ENCODE results near the gene TET3.
"Not testable (repeated sequence)": the region's sequence is repeated elsewhere in the genome, so short reads cannot be mapped to it uniquely, and the experiment has no call there.

TET3 gene

DNA sequence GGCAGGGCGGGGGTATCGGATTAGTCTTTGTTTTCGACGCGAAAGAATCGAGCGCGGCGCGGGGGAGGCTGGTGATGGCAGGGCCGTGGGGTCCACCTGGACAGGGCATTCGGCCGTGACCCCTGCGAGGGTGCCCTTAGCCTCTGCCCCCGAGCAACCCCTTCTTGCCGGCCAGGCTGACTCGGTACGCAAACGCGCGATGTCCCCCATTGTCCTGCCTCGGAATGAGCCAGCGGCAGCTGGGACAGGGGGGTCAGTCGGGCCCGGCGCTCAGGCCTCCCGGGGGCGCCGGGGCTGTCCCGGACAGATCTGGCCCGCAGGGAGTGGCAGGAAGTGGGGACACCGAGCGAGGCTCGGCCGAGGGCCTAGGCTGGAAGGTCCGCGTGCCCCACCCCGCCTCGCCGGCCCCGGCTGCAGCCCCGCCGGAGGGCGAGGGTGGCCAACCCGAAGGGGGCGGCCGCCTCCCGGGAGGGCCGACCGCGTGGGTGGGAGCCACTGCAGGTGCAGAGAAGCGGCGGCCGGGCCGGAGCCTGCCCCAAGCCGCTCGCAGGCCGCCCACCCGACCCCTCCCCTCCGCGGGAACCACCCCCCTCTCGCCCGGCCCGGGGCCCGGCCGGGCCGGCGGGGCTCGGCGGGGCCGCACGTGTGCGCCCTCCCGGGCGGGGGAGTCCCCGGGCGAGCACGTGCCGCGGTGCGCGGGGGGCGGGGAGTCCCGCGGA lies at the start of gene TET3:
Gene TET3 (plus strand): TSS at position 708 of the 719 bp plus-strand sequence. CDS start 1,494 bp downstream, outside the sequence.
- peak in 1 of 3 donors; percentile 60 for DNase-seq (ENCODE audit: low read depth in 3 of 3, low spot score in 1 of 3)

DNA sequence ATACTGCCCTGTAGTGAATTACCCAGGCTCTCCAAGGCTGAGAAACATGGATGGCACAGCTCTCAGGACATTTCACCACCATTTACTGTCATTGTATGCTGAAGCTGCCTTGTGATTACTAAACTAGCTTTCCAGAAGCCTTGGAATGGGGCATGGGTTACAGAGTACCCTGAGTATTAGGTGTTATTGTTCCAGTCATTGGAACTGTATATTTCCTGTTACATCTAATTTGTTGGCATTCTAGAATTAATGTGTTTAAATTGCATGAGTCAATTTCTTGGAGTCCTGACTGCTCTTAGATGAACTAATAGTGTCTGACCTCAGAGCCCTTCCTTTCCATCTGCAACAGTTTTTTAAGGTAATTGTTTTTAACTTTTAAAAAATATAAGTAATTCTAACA lies 49.1 kb upstream of the TET3 start:
- DNase-seq (ENCODE audit: low read depth in 3 of 3, low spot score in 1 of 3), result no peak

DNA sequence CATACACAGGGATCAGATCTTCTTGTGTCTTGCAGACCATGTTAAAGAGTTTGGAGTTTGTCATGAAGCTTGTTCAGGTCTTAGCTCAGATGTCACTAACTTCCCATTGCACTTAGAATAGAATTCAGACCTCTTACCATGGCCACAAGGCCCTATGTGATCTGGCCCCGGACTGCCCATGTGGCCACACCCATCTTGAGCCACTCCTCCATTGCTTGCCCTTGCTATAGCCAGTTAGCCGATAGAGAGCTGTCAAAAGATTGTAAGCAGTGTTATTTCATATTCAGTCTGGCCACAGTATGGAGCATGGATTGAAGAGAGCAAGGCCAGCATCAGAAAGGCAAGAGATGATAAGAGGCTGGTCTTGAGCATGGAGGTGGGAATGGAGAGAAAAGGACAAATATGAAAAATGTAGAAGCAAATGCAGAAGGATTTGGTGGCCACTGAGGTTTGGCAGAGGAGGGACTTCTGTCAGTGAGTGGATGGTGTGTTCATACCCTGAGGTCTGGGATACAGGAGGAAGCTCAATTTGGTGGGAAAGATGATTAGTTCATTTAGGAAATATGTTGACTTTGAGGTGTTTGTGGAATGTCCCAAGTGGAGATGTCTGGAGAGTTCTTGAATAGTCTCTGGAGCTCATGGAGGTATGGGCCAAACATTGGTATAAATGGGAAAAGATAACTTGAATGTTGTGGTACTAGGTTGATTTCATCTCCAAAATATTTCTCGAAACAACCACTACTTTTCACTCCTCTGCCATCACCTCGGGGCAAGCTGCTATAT lies 47.4 kb upstream of the TET3 start:
- DNase-seq (ENCODE audit: low read depth in 3 of 3, low spot score in 1 of 3), result no peak

DNA sequence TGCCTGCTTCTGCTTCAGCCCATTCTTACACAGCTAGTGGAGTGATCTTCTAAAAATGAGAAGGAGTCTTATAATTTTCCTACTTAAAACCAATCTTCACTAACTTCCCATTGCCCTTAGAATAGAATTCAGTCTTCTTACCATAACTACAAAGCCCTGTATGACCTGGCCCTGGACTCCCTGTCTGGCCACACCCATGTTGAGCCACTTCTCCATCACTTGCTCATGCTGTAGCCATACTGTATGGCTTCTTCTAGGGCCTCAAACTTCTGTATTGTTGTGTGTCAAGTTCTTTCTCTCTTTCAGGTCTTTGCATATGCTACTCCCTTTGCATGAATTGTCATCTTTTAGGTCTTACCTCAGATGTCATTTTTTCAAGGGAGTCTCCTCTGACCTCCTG lies 46.8 kb upstream of the TET3 start:
- no peak for DNase-seq (ENCODE audit: low read depth in 3 of 3, low spot score in 1 of 3)

DNA sequence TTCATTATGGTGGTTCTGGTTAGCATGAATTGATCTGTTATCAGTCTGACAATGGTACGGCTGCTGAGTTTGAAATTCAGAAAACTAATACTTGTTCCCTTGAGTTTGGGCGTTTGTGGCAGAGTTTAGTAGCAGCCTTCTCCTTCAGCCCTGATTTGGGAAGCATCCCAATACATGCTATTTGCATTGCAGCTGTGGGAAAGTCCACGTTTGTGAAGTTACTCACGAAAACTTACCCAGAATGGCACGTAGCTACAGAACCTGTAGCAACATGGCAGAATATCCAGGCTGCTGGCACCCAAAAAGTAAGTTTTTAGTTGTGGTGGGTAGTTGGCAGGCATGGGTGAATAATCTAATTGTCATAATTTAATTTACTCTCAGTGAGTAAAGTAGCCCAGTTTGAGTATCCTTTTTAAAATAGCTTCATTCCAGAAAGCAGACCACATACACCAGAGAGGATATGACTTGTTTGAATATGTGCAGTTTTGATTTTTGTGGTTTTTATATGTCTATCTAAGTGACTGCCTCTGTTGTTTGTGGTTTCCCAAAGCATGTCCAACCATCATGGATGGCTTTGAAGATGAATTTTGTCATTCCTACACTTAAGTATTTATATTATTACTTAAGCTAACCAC lies 45.9 kb upstream of the TET3 start:
- no peak for DNase-seq (ENCODE audit: low read depth in 3 of 3, low spot score in 1 of 3)

DNA sequence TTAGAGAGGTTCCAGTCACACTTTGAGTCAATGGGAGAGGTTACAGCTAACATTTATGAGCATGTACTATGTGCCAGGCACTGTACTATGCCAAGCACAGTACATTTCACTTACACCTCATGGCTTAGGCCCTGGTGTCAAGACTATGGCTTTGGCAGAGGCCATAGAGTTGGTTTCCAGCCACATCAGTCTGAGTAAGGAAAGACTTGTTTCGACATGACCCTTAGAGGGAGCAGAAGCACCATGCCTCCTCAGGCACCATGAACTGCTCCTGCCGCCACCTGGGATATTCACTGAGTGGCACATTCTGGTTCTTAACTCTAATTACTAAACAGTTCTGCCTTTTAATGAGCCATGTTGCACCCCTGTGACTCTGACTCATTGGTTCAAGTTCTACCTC lies 45.3 kb upstream of the TET3 start:
- DNase-seq (ENCODE audit: low read depth in 3 of 3, low spot score in 1 of 3), result no peak

DNA sequence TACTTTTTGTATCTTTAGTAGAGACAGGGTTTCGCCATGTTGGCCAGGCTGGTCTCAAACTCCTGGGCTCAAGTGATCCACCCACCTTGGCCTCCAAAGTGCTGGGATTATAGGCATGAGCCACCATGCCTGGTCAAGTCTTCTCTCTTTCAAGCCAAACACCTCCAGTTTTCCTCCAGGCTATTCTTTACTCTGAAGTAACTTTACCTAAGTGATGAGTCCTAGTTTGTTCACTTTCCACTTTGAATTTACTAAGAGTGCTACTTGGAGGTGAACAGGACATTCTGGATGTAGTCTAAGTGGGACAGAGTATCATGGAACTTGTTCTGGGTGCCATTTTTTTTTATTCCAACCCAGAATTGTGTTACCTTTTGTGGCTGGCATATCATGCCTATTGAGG lies 44.6 kb upstream of the TET3 start:
- not testable (repeated sequence) for DNase-seq (ENCODE audit: low read depth in 3 of 3, low spot score in 1 of 3)

DNA sequence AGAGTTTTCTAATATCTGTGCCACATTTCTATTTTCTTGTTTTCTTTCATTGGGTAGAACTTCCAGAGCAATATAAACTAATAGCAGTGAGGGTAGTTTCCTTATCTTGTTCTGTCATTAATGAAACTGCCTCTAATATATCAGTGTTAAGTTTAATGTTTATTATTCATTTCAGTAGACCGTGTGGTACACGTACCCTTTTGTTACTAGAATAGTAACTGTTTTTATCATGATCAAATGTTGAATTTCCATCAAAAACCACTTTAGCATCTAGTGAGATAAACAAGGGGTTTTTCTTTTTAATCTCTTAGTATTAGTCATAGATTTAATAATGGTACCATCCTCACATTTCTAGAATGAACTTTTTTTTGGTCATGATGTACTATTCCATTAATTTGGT lies 42.0 kb upstream of the TET3 start:
- DNase-seq (ENCODE audit: low read depth in 3 of 3, low spot score in 1 of 3), result no peak

DNA sequence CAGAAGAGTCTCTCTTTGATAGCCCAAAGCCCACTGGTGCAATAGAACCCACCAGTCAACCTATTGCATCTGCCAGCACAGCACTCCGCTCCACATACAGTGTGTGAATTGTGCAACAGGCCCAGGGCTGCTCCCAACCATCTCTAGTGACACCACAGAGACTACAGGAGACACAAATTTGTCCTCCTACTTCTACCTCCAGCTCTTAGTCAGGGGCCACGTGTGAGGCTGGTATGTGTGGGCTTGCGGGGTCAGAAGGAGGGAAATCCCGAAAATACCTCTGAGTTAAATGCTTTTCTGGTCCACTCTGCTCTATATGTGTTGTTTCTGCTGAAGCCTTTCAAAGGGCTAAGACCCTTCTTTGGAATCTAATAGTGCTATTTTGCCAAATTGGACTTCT lies 40.0 kb upstream of the TET3 start:
- no peak for DNase-seq (ENCODE audit: low read depth in 3 of 3, low spot score in 1 of 3)

DNA sequence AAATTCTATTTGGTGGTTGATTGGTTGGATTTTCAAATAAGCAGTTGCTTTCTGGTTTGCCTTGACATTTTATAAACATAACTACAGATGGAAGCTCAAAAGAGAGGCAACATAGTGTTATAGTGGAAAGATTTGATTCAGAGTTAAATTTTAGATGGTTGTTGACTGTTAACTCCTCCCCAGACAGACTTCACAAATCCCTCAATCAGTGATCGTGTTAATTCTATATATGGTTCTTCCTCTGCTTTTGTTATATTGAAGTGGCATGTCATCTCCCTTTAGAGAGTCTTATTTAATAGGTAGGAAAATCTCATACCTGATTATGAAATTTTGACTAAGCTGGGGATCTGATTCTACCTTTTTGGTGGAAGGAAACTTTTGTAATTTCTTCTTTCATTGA lies 38.5 kb upstream of the TET3 start:
- no peak for DNase-seq (ENCODE audit: low read depth in 3 of 3, low spot score in 1 of 3)

DNA sequence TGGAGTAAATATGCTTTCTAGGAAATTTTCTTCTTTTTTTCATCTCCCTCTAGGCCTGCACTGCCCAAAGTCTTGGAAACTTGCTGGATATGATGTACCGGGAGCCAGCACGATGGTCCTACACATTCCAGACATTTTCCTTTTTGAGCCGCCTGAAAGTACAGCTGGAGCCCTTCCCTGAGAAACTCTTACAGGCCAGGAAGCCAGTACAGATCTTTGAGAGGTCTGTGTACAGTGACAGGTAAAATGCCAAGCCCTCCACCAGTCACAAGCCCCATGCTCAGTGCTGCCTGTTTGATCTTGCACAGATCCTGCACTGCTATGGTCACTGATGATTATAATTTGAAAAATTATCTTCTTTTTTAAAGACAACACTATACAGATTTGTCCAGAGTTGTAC lies 38.0 kb upstream of the TET3 start:
- DNase-seq (ENCODE audit: low read depth in 3 of 3, low spot score in 1 of 3), result no peak

DNA sequence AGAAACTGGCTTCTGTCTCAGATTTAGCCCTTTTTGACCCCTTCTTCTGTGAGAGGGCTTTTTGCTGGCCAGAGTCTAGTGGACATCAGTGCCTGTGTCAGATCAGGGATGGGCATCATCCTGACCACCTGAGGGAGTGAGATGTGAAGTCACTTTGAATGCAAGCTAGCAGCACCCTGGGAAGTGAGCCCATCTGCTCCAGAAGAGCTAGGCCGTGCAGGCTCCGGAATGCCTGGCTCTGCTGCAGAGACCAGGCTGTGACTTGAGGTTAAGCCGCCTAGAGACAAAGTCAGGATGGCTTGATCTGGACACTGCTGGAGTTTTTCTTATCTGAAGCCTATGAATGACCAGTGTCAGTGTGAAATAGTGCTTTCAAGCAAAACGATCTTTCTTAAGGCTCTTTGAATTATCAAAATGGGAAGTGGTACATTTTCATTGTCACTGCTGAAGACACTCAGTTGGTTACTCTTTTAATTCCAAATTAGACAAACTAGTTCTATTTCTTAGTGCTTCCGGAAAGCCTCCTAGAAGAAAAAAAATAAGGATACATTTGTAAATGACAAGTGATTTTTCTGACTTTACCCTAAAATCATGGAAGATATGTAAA lies 37.2 kb upstream of the TET3 start:
- no peak for DNase-seq (ENCODE audit: low read depth in 3 of 3, low spot score in 1 of 3)

DNA sequence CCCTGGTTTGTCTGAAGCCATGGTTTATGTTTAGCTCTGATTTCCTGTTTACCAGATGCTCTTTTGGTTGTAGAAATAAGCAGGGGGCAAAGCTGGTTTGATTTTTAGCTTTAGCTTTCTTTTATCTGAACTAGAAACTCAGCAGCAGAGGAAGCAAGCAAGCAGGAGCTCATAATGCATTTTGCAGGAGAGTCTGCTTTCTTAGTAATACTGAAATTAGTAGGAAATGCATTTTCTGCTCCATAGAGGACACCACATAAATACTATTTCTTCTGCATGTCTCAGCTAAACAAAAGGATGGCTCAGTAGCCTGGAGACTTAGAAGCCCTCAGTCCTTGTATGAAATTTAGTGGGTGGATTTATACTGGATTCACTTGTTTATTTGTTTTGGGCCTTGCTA lies 34.9 kb upstream of the TET3 start:
- no peak for DNase-seq (ENCODE audit: low read depth in 3 of 3, low spot score in 1 of 3)

DNA sequence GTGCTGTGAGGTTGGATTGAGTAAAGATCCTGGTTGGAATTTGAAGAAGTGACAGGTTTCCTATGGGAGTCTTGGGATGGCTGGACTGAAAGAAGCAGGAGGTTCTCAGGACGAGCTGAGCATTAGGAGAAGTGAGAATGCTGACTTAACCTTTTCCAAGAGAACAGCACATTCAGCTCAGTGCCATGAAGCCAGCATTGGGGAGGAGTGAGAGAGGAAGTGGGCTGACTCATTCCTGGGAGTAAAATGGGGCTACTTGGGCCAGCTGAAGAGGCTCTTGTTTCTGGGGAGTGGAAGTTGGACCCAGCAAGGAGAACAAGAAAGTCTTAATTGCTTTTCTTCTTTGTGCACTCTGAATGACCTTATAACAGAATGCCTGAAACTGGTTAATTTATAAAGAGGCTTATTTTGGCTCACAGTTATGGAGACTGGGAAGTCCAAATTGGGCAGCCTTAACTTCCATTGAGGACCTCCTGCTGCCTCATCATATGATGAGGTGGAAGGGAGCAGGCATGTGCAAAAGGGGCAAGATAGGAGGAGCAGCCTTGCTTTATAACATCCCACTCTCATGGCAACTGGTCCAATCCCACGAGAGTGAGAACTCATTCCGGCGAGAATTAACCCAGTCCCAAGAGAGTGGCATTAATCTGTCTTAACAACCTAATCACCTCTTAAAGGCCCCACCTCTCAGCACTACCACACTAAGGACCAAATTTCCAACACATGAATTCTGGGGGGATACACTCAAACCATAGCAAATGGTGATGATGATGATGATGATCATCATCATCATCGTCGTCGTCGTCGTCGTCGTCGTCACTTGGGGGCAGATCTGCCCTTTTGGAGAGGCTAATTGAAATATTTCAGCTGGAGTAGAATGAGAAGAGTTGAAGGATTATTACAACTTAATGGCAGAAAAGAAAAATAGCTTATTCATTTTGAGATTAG lies 31.9 kb upstream of the TET3 start:
- DNase-seq (ENCODE audit: low read depth in 3 of 3, low spot score in 1 of 3), result no peak

DNA sequence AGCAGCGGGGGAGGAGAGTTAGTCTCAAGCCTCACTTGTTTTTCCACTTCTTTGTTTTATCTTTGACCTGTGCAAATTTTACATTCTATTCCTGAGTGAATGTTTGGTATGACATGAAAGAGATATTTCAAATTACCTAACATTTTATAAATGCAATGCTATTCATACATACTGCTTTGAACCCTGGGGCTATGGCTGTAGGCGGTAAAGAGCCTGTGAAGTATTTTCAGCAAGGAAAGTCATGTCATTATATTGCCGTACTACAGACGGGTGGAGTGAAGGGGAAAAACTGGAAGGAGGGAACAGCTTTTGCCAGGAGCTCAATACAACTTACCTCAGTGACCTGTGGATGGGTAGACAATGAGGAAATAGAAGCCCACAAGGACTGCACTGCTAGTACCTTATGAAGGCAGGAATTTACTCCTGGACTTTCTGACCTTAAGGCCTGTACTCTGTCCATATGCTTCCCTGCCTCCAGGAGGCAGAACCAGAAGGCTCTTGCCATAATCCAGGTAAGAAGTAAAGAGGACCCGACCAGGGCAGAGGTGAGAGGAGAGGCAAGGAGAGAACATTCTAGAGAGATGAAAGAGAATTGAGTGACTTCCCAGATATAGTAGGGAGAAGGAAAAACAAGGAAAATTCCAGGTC lies 28.4 kb upstream of the TET3 start:
- no peak for DNase-seq (ENCODE audit: low read depth in 3 of 3, low spot score in 1 of 3)

DNA sequence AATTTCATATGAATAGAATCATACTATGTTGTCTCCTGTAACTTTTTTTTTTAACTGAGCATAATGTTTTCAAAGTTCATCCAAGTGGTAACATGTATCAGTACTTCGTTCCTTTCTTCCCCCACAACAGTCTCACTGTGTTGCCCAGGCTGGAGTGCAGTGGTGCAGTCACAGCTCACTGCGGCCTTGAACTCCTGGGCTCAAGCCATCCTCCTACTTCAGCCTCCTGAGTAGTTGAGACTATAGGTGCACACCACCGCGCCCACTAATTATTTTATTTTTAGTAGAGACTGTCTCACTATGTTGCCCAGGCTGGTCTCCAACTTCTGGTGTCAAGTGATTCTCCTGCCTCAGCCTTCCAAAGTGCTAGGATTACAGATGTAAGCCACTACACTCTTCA lies 23.4 kb upstream of the TET3 start:
- DNase-seq (ENCODE audit: low read depth in 3 of 3, low spot score in 1 of 3), result no peak

DNA sequence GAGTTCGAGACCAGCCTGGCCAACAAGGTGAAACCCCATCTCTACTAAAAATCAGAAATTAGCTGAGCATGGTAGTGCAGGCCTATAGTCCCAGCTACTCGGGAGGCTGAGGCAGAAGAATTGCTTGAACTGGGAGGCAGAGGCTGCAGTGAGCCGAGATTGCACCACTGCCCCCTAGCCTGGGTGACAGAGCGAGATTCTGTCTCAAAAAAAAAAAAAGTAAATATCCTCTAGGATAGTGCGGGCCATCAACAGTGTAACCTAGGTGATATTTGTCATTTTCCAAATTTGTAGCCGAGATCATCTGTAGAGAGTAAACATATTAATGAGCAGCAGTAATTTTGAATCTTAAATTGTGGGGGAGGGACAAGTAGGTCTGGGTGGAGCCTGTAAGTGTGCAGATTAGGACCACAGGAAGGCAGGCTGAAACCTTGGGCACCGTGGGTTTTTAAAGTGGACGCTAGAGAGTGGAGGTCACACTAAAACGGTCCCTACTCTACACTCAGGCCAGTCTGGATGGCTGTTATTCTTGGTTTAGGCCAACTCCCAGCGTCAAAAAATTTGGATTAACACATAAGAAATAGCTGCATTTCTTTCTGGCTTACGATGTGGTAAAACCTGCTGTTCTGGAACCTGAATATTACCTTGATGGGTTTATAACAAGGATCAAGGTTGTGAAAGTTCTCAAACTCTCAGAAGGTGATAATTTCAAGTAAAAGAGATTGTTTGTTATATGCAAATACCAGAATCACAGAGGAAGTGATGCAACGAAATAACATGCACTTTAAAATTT lies 22.7 kb upstream of the TET3 start:
- DNase-seq (ENCODE audit: low read depth in 3 of 3, low spot score in 1 of 3), result no peak

DNA sequence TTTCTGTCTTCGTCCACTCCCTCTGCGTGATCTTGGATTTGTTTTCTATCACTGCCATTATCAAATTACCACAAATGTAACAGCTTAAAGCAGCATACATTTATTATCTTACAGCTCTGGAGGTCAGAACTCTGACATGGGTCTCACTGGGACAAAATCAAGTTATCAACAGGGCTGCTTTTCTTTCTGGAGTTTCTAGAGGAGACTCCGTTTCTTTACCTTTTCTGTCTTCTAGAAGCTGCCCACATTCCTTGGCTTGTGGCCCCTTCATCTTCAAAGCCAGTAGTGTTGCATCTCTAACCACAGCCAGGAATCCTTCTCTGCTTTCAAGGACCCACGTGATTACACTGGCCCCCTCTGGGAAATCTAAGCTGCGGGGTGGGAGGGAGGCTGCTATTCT lies 21.9 kb upstream of the TET3 start:
- DNase-seq (ENCODE audit: low read depth in 3 of 3, low spot score in 1 of 3), result no peak

DNA sequence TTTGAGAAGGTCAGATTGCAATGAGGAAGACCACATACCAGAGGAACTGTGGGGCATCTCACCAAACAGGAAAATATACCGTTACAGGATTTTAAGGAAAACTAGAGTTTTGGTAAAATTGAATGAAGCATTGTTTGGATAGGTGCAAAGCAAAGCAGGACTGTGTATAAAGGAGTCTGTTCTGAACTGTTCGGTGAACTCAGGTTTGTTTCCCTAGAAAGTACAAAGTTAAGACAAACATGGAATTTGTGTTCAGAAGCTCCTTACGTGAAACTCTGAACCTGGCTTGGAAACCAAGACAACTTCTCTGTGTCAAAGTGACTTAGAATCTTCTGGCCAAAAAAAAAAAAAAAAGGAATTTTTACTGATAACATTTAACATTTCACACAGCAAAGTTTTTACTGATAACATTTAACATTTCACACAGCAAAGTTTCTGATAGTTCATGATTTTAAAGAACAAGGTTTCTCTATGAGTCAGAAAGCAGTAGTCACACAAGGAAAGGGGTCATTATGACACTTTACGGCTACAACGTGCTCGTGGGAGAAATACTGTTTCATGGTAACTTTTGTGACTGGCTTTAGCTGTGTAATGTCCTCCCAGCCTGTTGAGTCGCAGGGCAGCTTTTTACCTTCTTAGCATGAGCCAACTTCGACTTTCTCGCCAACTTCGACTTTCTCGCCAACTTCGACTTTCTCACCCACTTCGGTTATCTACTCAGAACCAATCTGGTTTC lies 21.2 kb upstream of the TET3 start:
- no peak for DNase-seq (ENCODE audit: low read depth in 3 of 3, low spot score in 1 of 3)
